Measurements from ENCODE around the gene SEC24D. TPM values are rescaled to one million over a fixed set of nuclear protein-coding genes. Genes with fewer than 3 reads are reported as not detected.

The SEC24D gene
- total RNA-seq, 1 experiment from 2014 or later = 32.0 TPM

- intact Hi-C loops (cut with micrococcal nuclease; ENCODE audit: unreplicated experiment) = no loop called here
Observed at GRCh38 chr4:118825799-118826198, 10.1 kb downstream of the SEC24D start.

DNA sequence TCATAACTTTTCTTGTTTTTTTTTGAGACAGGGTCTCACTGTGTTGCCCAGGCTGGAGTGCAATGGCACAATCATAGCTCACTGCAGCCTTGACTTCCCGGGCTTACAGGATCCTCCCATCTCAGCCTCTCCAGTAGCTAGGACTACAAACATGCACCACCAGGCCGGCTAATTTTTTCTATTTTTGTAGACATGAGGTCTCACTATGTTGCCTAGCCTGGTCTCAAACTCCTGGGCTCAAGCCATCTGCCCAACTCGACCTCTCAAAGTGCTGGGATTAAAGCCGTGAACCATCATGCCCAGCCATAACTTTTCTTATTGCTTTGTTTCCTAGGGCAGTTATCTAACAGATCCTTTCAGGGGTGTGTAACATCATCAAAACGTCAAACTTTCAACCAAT lies 11.8 kb downstream of the SEC24D start:
- Histone ChIP-seq H3K4me3 (ENCODE audit: low read depth, low read length) (no peak overlapping the region), H3K27me3 (replicated peaks; ENCODE audit: control insufficient read depth, insufficient read depth, low read length) (no peaks in the 10 kb centered on the region), H3K9me3 (no peaks in the 10 kb centered on the region), H3K36me3 (ENCODE audit: control insufficient read depth, insufficient read depth, low read length) (no peaks in the 10 kb centered on the region), H3K4me1 (no peaks in the 10 kb centered on the region)
- Mint-ChIP-seq H3K27ac (ENCODE audit: unreplicated experiment) (peak overlapping the region; percentile 19), H3K36me3 (ENCODE audit: insufficient read depth, unreplicated experiment) (peaks cover 34% of the 10 kb centered on the region), H3K4me1 (ENCODE audit: low read depth, unreplicated experiment) (peaks cover 14% of the 10 kb centered on the region), H3K4me3 (ENCODE audit: unreplicated experiment) (no peak overlapping the region), H3K9me3 (ENCODE audit: unreplicated experiment) (no peaks in the 10 kb centered on the region), H3K27me3 (ENCODE audit: insufficient read depth, unreplicated experiment) (no peaks in the 10 kb centered on the region)
- TF ChIP-seq, protein P1, sequence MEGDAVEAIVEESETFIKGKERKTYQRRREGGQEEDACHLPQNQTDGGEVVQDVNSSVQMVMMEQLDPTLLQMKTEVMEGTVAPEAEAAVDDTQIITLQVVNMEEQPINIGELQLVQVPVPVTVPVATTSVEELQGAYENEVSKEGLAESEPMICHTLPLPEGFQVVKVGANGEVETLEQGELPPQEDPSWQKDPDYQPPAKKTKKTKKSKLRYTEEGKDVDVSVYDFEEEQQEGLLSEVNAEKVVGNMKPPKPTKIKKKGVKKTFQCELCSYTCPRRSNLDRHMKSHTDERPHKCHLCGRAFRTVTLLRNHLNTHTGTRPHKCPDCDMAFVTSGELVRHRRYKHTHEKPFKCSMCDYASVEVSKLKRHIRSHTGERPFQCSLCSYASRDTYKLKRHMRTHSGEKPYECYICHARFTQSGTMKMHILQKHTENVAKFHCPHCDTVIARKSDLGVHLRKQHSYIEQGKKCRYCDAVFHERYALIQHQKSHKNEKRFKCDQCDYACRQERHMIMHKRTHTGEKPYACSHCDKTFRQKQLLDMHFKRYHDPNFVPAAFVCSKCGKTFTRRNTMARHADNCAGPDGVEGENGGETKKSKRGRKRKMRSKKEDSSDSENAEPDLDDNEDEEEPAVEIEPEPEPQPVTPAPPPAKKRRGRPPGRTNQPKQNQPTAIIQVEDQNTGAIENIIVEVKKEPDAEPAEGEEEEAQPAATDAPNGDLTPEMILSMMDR (IDR thresholded peaks at IDR 0.05; ENCODE audit: insufficient read depth in 1 of 2, low read depth in 1 of 2, low read length in 1 of 2, severe bottlenecking in 1 of 2, unreplicated experiment in 1 of 2) = no peak
- intact Hi-C loops (cut with micrococcal nuclease; ENCODE audit: unreplicated experiment) = no loop called here
- DNase-seq = no peak
- CTCF ChIA-PET = no interaction called here
- no TSS peak for BruUV-seq (replicated peaks)
- POLR2A ChIA-PET = no interaction called here

More at GRCh38 chr4:118825799-118826198, 10.1 kb downstream of the SEC24D start:
- Mint-ChIP-seq H3K4me3 (ENCODE audit: unreplicated experiment) (no peak overlapping the region), H3K36me3 (ENCODE audit: insufficient read depth, unreplicated experiment) (peaks cover 46% of the 10 kb centered on the region), H3K27ac (ENCODE audit: unreplicated experiment) (no peak overlapping the region), H3K27me3 (ENCODE audit: insufficient read depth, unreplicated experiment) (no peaks in the 10 kb centered on the region), H3K9me3 (ENCODE audit: unreplicated experiment) (no peaks in the 10 kb centered on the region), H3K4me1 (ENCODE audit: low read depth, unreplicated experiment) (peaks cover 14% of the 10 kb centered on the region)
- H3K36me3 ChIP-seq (ENCODE audit: control insufficient read depth, insufficient read depth, low read length) = no peaks in the 10 kb centered on the region
- CTCF ChIA-PET = no interaction called here
- no peak for DNase-seq
- no peak overlapping the region for H3K4me3 ChIP-seq (ENCODE audit: low read depth, low read length)
- TF ChIP-seq, protein P1 (IDR thresholded peaks at IDR 0.05; ENCODE audit: insufficient read depth in 1 of 2, low read depth in 1 of 2, low read length in 1 of 2, severe bottlenecking in 1 of 2, unreplicated experiment in 1 of 2) = no peak
- POLR2A ChIA-PET = no interaction called here
- H3K9me3 ChIP-seq = no peaks in the 10 kb centered on the region
- no TSS peak for BruUV-seq (replicated peaks)
- no peaks in the 10 kb centered on the region for H3K4me1 ChIP-seq
- H3K27me3 ChIP-seq (replicated peaks; ENCODE audit: control insufficient read depth, insufficient read depth, low read length) = no peaks in the 10 kb centered on the region

- H3K27me3 ChIP-seq (replicated peaks; ENCODE audit: control insufficient read depth, insufficient read depth, low read length) = no peaks in the 10 kb centered on the region
- intact Hi-C loops (cut with micrococcal nuclease; ENCODE audit: unreplicated experiment) = no loop called here
- ChIA-PET CTCF (no interaction called here), POLR2A (no interaction called here)
- TF ChIP-seq, protein P1 (IDR thresholded peaks at IDR 0.05; ENCODE audit: insufficient read depth in 1 of 2, low read depth in 1 of 2, low read length in 1 of 2, severe bottlenecking in 1 of 2, unreplicated experiment in 1 of 2) = no peak
- Mint-ChIP-seq H3K9me3 (ENCODE audit: unreplicated experiment) (no peaks in the 10 kb centered on the region), H3K27ac (ENCODE audit: unreplicated experiment) (no peak overlapping the region), H3K27me3 (ENCODE audit: insufficient read depth, unreplicated experiment) (no peaks in the 10 kb centered on the region), H3K4me3 (ENCODE audit: unreplicated experiment) (no peak overlapping the region), H3K36me3 (ENCODE audit: insufficient read depth, unreplicated experiment) (peaks cover 34% of the 10 kb centered on the region), H3K4me1 (ENCODE audit: low read depth, unreplicated experiment) (peaks cover 7% of the 10 kb centered on the region)
- no TSS peak for BruUV-seq (replicated peaks)
- no peak for DNase-seq
- no peaks in the 10 kb centered on the region for H3K36me3 ChIP-seq (ENCODE audit: control insufficient read depth, insufficient read depth, low read length)
- no peak overlapping the region for H3K4me3 ChIP-seq (ENCODE audit: low read depth, low read length)
- no peaks in the 10 kb centered on the region for H3K9me3 ChIP-seq
- no peaks in the 10 kb centered on the region for H3K4me1 ChIP-seq
Observed at GRCh38 chr4:118823471-118823870, 12.5 kb downstream of the SEC24D start.
